K562 (cell line): ENCODE measurements around the gene TCHP. TPM values are rescaled to one million over a fixed set of nuclear protein-coding genes. Genes with fewer than 3 reads are reported as not detected.

ENCODE experiments used
- ATAC-seq: fragments of 200-7000 bp; cut with Tn5 transposase; 3 replicates; pipeline ENCODE4 v1.9.1; 2020; ENCODE audit warnings: moderate library complexity
- BruUV-seq: library from RNA; stranded (reverse); fragments of 400-500 nt; replicated peaks from 2 replicates; lab custom pipeline; 2021; lab: Mats Ljungman, UMichigan
- CTCF ChIA-PET: fragments of 300-600 bp; formaldehyde crosslinking; extraction: SDS; loops from one replicate; lab custom pipeline; 2021; ENCODE audit warnings: low intra/inter-chr PET ratio; lab: Yijun Ruan, JAX
- POLR2A ChIA-PET: fragments of 300-600, 350-650 bp; sonication (Branson Sonifier 250); formaldehyde crosslinking; extraction: SDS; loops from one replicate; lab custom pipeline; 2021; ENCODE audit warnings: antibody characterized with exemption, inconsistent platforms; lab: Yijun Ruan, JAX
- DNase-seq, 4 experiments: peaks; one replicate each; pipeline versions ENCODE4 v3.0.0 to v3.0.0-alpha.2; 2011 to 2018; ENCODE audit warnings: low spot score in 3 of 4, mixed read lengths in 3 of 4; ENCODE audit errors: extremely low read depth in 1 of 4
- FAIRE-seq: peaks from 2 replicates; lab custom pipeline; 2011; peaks lifted over from hg19 to GRCh38; lab: Jason Lieb, UNC
- H2AFZ ChIP-seq: 2 replicates; pipeline ENCODE4 v1.6.0; 2011; ENCODE audit warnings: low read depth, low read length, control low read depth, inconsistent platforms
- H3K27ac ChIP-seq: fragments of 200-600 bp; 3 replicates; pipeline ENCODE4 v1.8.0; 2011; ENCODE audit warnings: low read depth, mild to moderate bottlenecking, control low read depth, inconsistent platforms, low read length, moderate library complexity, mixed read lengths; ENCODE audit errors: extremely low read depth
- H3K27me3 ChIP-seq, 2 experiments: fragments of 300-600 bp in 1 of 2; 2 replicates in 1 of 2; 3 replicates in 1 of 2; pipeline versions ENCODE4 v1.6.0 to v1.8.0; 2011; ENCODE audit warnings: inconsistent platforms in 2 of 2, low read length in 2 of 2, mild to moderate bottlenecking in 1 of 2, mixed read lengths in 1 of 2, moderate library complexity in 1 of 2; ENCODE audit not compliant: control insufficient read depth in 2 of 2, insufficient read depth in 2 of 2
- H3K36me3 ChIP-seq: fragments of 300-600 bp; 3 replicates; pipeline ENCODE4 v1.8.0; 2011; ENCODE audit warnings: mild to moderate bottlenecking, low read length, inconsistent platforms; ENCODE audit not compliant: control insufficient read depth, insufficient read depth
- H3K4me1 ChIP-seq, 2 experiments: fragments of 200-600 bp in 1 of 2; replicated peaks in 1 of 2; 2 replicates in 1 of 2; 3 replicates in 1 of 2; pipeline versions ENCODE4 v1.5.1 to v1.8.0; 2011; ENCODE audit warnings: inconsistent platforms in 2 of 2, low read length in 2 of 2, mild to moderate bottlenecking in 1 of 2, mixed read lengths in 1 of 2, moderate library complexity in 1 of 2; ENCODE audit not compliant: control insufficient read depth in 2 of 2, insufficient read depth in 2 of 2
- H3K4me2 ChIP-seq: 2 replicates; pipeline ENCODE4 v1.6.1; 2011; ENCODE audit warnings: low read length, control low read depth, inconsistent platforms, mixed read lengths; ENCODE audit not compliant: insufficient read depth
- H3K4me3 ChIP-seq: fragments of 200-600 bp; sonication (generic), shearing (Covaris generic); 2 replicates; pipeline ENCODE4 v1.5.1; 2016; ENCODE audit warnings: control low read depth, inconsistent platforms
- H3K79me2 ChIP-seq: fragments of 200-600 bp; 3 replicates; pipeline ENCODE4 v1.8.0; 2011; ENCODE audit warnings: low read length, inconsistent platforms; ENCODE audit not compliant: control insufficient read depth, insufficient read depth
- H3K9ac ChIP-seq, 2 experiments: 2 replicates each; pipeline versions ENCODE4 v1.6.0 to v1.6.1; 2011; ENCODE audit warnings: low read depth in 2 of 2, low read length in 2 of 2, control low read depth in 1 of 2, inconsistent platforms in 1 of 2, mild to moderate bottlenecking in 1 of 2, mixed read lengths in 1 of 2; ENCODE audit not compliant: insufficient read depth in 1 of 2
- H3K9me1 ChIP-seq: one replicate; pipeline ENCODE4 v1.6.0; 2011; ENCODE audit warnings: inconsistent platforms, mild to moderate bottlenecking, low read length, moderate library complexity; ENCODE audit not compliant: control insufficient read depth, insufficient read depth
- H3K9me3 ChIP-seq: replicated peaks from 2 replicates; pipeline ENCODE4 v1.5.1; 2011; ENCODE audit warnings: low read depth, low read length, inconsistent platforms; ENCODE audit not compliant: control insufficient read depth, insufficient read depth
- H4K20me1 ChIP-seq: replicated peaks from 2 replicates; pipeline ENCODE4 v1.6.1; 2011; ENCODE audit warnings: low read length, inconsistent platforms, mixed read lengths; ENCODE audit not compliant: control insufficient read depth, insufficient read depth
- ARID3A ChIP-seq: IDR thresholded peaks from 2 replicates; pipeline ENCODE4 v1.6.1; 2012; ENCODE audit warnings: low read depth, low read length, improper control_type of control experiment, borderline replicate concordance
- ATF4 ChIP-seq: fragments of 450-650 bp; formaldehyde crosslinking; IDR thresholded peaks from 2 replicates; pipeline ENCODE4 v1.4.0; 2022; ENCODE audit warnings: mild to moderate bottlenecking, moderate library complexity
- DPF2 ChIP-seq: fragments of 450-650 bp; IDR thresholded peaks from 2 replicates; pipeline ENCODE4 v1.6.1; 2016
- E2F1 ChIP-seq: sonication (generic); formaldehyde crosslinking; IDR thresholded peaks from 2 replicates; pipeline ENCODE4 v1.8.1; 2023; ENCODE audit warnings: mild to moderate bottlenecking, missing genetic modification reagents, moderate library complexity
- FIP1L1 ChIP-seq: fragments of 200-400 bp; formaldehyde crosslinking; IDR thresholded peaks from 2 replicates; pipeline ENCODE4 v1.6.1; 2018; ENCODE audit warnings: mild to moderate bottlenecking, low read depth, low read length; ENCODE audit not compliant: poor library complexity, severe bottlenecking
- SNAPC5 ChIP-seq: fragments of 250-450 bp; sonication (Bioruptor Pico); IDR thresholded peaks from 2 replicates; pipeline ENCODE4 v1.8.0; 2021; ENCODE audit warnings: moderate library complexity, mild to moderate bottlenecking, inconsistent platforms
- THAP7 ChIP-seq: fragments of 250-450 bp; sonication (Bioruptor Pico); IDR thresholded peaks from 2 replicates; pipeline ENCODE4 v1.5.0; 2021
- ZNF140 ChIP-seq: fragments of 250-450 bp; sonication (Bioruptor Pico); IDR thresholded peaks from 2 replicates; pipeline ENCODE4 v1.8.0; 2021; ENCODE audit warnings: moderate library complexity, mild to moderate bottlenecking, inconsistent platforms
- WGBS: fragments of 100-300 bp; shearing (Covaris generic); methylation state at CpG from one replicate; pipeline ENCODE4 v1.1.6; 2016; ENCODE audit warnings: low coverage, mixed read lengths; ENCODE audit not compliant: insufficient coverage; ENCODE audit errors: missing lambda C conversion rate; 5-methylcytosine and 5-hydroxymethylcytosine counted together
- in situ Hi-C: fragments of 300-500 bp; cut with MboI; formaldehyde crosslinking; loops from 4 replicates; pipeline ENCODE4 v1.15.0; 2018; ENCODE audit warnings: inconsistent platforms, mixed read lengths
- intact Hi-C: fragments of 100-400 bp; cut with micrococcal nuclease; formaldehyde crosslinking; loops from 2 replicates; pipeline ENCODE4 v1.14.2; 2022
- polyA plus RNA-seq, 8 experiments: library from polyadenylated mRNA; depleted of rRNA in 4 of 8; stranded (reverse) in 5 of 8; unstranded in 3 of 8; fragments of >200 nt; fragmentation: Nextera tagmentation in 2 of 8; fragmentation: Illumina TruSeq in 1 of 8; extraction: Ambion mirVana in 2 of 8; extraction: Trizol in 1 of 8; gene quantifications; 2 replicates each; pipeline versions ENCODE4 v1.2.1 to v1.2.3, GENCODE V29; 2011 to 2014; ENCODE audit warnings: inconsistent platforms in 1 of 8, missing spikeins in 1 of 8
- total RNA-seq, 7 experiments: library from RNA; depleted of rRNA in 6 of 7; stranded (reverse); fragments of >200 nt in 6 of 7; fragmentation: Illumina TruSeq in 2 of 7; extraction: Trizol in 2 of 7; gene quantifications; 2 replicates each; pipeline versions ENCODE4 v1.2.1 to v1.2.3, GENCODE V29; 2011 to 2021; ENCODE audit warnings: low replicate concordance in 1 of 7

Gene TCHP
- total and polyA plus RNA-seq, 9 of the 15 experiments (the other 6 are each of a cell fraction or from before 2014, with no cell fraction given): 3.4 to 30.4 (median 19.7) TPM

- BruUV-seq: no TSS peak
- H3K4me3 ChIP-seq: no peak overlapping the region
- in situ Hi-C loops (no loop called here), intact Hi-C loops (no loop called here)
- no peaks in the 10 kb centered on the region for H3K9me1 ChIP-seq
- CTCF ChIA-PET: no interaction called here
- H3K4me1 ChIP-seq: no peaks in the 10 kb centered on the region; a peak in 1 of 5 replicates
- H3K36me3 ChIP-seq: peaks cover 37% of the 10 kb centered on the region; the same call in 2 of the 3 replicates
- H3K9ac ChIP-seq: peak overlapping the region in 1 of 2 experiments; percentile 78; a peak in 1 of 4 replicates
- no peak overlapping the region for H2AFZ ChIP-seq
- no peaks in the 10 kb centered on the region for H3K9me3 ChIP-seq
- H3K27me3 ChIP-seq: no peaks in the 10 kb centered on the region
- H3K4me2 ChIP-seq: no peak overlapping the region
- H4K20me1 ChIP-seq: no peaks in the 10 kb centered on the region
- DNase-seq (no peak), ATAC-seq (peak; percentile 49; the same call in 2 of the 3 replicates), FAIRE-seq (no peak)
- 70% methylated on average over 16 of the region's 17 CpGs for WGBS
- no peak overlapping the region for H3K27ac ChIP-seq
- no peaks in the 10 kb centered on the region for H3K79me2 ChIP-seq
- POLR2A ChIA-PET: interaction anchor here (0.6 to 0.7 kb wide), 2 partner anchors 72 to 100 kb away, joined by 3 read pairs; no protein-coding TSS in a partner anchor
- TF ChIP-seq ATF4 (CRISPR knock-in tag) (no peak), FIP1L1 (no peak), ZNF140 (CRISPR knock-in tag) (no peak), DPF2 (no peak), SNAPC5 (CRISPR knock-in tag) (no peak), THAP7 (CRISPR knock-in tag) (no peak), ARID3A (no peak), E2F1 (CRISPR knock-in tag) (no peak)
These were observed 44.7 kb downstream of the TCHP start for GRCh38 chr12:109944561-109945359.
